Left ventricle myocardium inferior (tissue), 1 donor: ENCODE measurements around the gene OR2H2. TPM values are rescaled to one million over a fixed set of nuclear protein-coding genes. Genes with fewer than 3 reads are reported as not detected.

Source experiments
- DNase-seq: peaks from one replicate; pipeline ENCODE4 v3.0.0-alpha.2; 2020
- H3K27ac ChIP-seq: fragments of 200-600 bp; replicated peaks from 2 replicates; pipeline ENCODE4 v1.8.0; 2021
- H3K27me3 ChIP-seq: fragments of 200-600 bp; 2 replicates; pipeline ENCODE4 v1.8.0; 2021; ENCODE audit warnings: low read depth
- H3K36me3 ChIP-seq: fragments of 200-600 bp; 2 replicates; pipeline ENCODE4 v1.8.0; 2021
- H3K4me1 ChIP-seq: fragments of 200-600 bp; 2 replicates; pipeline ENCODE4 v1.8.0; 2021
- H3K4me3 ChIP-seq: fragments of 200-600 bp; 2 replicates; pipeline ENCODE4 v1.8.0; 2021; ENCODE audit warnings: mild to moderate bottlenecking, moderate library complexity
- H3K9me3 ChIP-seq: fragments of 200-600 bp; replicated peaks from 2 replicates; pipeline ENCODE4 v1.8.0; 2021
- CTCF ChIP-seq: fragments of 200-600 bp; IDR thresholded peaks from 2 replicates; pipeline ENCODE4 v1.8.0; 2021; ENCODE audit warnings: antibody characterized with exemption, mild to moderate bottlenecking, borderline replicate concordance
- intact Hi-C: fragments of 100-400 bp; cut with micrococcal nuclease; formaldehyde crosslinking; loops from one replicate; pipeline ENCODE4 v1.11.0; 2022
- total RNA-seq: library from RNA; stranded (reverse); fragmentation: NEBNext Ultra II Directional; extraction: Animal tissue kit (Norgen Biotek cat#: 25700); gene quantifications from one replicate; pipeline ENCODE4 v1.2.1, GENCODE V29; 2021
- donor health status: DM: no; HTN: yes; CAD: no; lungs with severe emphysema.

OR2H2 gene
- total RNA-seq, 1 donor from 2014 or later: not detected

- no peak for DNase-seq
- Histone ChIP-seq H3K27ac (no peak overlapping the region), H3K4me1 (peaks cover 56% of the 10 kb centered on the region), H3K4me3 (no peak overlapping the region), H3K27me3 (peaks cover 7% of the 10 kb centered on the region), H3K36me3 (no peaks in the 10 kb centered on the region), H3K9me3 (no peaks in the 10 kb centered on the region)
- intact Hi-C loops: no loop called here
- TF ChIP-seq CTCF: no peak
These were observed 45.4 kb downstream of the OR2H2 start for GRCh38 chr6:29630315-29630714.

GRCh38 chr6:29631209-29631810 is 46.4 kb downstream of the OR2H2 start:
- no peaks in the 10 kb centered on the region for H3K36me3 ChIP-seq
- H3K9me3 ChIP-seq: no peaks in the 10 kb centered on the region
- peaks cover 56% of the 10 kb centered on the region for H3K4me1 ChIP-seq
- peaks cover 7% of the 10 kb centered on the region for H3K27me3 ChIP-seq
- peak overlapping the region; percentile 82 for H3K4me3 ChIP-seq
- no peak overlapping the region for H3K27ac ChIP-seq
- intact Hi-C loops: no loop called here
- no peak for TF ChIP-seq CTCF
- no peak for DNase-seq

- Histone ChIP-seq H3K4me1 (peaks cover 56% of the 10 kb centered on the region), H3K36me3 (no peaks in the 10 kb centered on the region), H3K4me3 (peak overlapping the region; percentile 82), H3K27me3 (peaks cover 7% of the 10 kb centered on the region), H3K27ac (peak overlapping the region; percentile 76), H3K9me3 (no peaks in the 10 kb centered on the region)
- peak; percentile 75 for DNase-seq
- no peak for TF ChIP-seq CTCF
- intact Hi-C loops: no loop called here
These were observed 47.2 kb downstream of the OR2H2 start for GRCh38 chr6:29631860-29632731.

GRCh38 chr6:29632789-29633533 is 48.0 kb downstream of the OR2H2 start, which contains the start of gene GABBR1:
Gene GABBR1, minus strand, starts transcription at chr6:29633183. Its CDS starts 798 bp downstream, at chr6:29632385.
- H3K27ac ChIP-seq: peak within 1 kb of the TSS; percentile 76
- no peak for TF ChIP-seq CTCF
- H3K27me3 ChIP-seq: peaks cover 7% of the 10 kb centered on the region
- peak; percentile 90 for DNase-seq
- peaks cover 48% of the 10 kb centered on the region for H3K4me1 ChIP-seq
- intact Hi-C loops: no loop called here
- no peaks in the 10 kb centered on the region for H3K9me3 ChIP-seq
- H3K36me3 ChIP-seq: no peaks in the 10 kb centered on the region
- H3K4me3 ChIP-seq: peak within 1 kb of the TSS; percentile 82

GRCh38 chr6:29633534-29633905 is 48.6 kb downstream of the OR2H2 start:
- H3K27me3 ChIP-seq: peaks cover 7% of the 10 kb centered on the region
- intact Hi-C loops: no loop called here
- H3K4me1 ChIP-seq: peaks cover 43% of the 10 kb centered on the region
- TF ChIP-seq CTCF: no peak
- peak overlapping the region; percentile 76 for H3K27ac ChIP-seq
- H3K4me3 ChIP-seq: peak overlapping the region; percentile 82
- H3K36me3 ChIP-seq: no peaks in the 10 kb centered on the region
- H3K9me3 ChIP-seq: no peaks in the 10 kb centered on the region
- DNase-seq: no peak
